ENCODE measurements around the gene EIF1AD.

DNA sequence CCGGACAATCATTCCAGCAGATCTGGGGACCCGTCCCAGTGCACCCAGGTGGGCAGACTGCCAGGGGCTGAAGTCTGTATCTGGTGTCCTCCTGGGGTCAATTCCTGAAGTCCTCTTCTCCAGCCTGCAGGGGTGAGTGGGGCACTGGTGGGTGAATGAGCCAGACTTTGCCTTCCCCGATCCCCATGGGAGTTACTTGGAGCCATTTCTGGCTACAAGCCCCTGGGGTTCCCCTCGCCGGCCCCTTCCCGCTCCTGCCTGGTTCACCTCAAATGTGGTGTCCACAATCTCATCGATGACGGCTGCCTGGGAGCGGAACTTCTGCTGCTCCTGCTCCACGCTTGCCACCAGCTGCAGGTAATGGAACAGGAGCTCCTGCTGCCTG lies 14.8 kb upstream of the EIF1AD start:
- TF ChIP-seq CTCF (conservative IDR thresholded peaks at IDR 0.05; ENCODE audit: low read length) (no peak), EZH2phosphoT487 (IDR thresholded peaks at IDR 0.05; ENCODE audit: borderline replicate concordance) (no peak)

Data from Loucy (cell line).